IMR-90 (cell line): ENCODE data around the gene PALM2AKAP2. TPM values are rescaled to one million over a fixed set of nuclear protein-coding genes. Genes with fewer than 3 reads are reported as not detected.

Experiments
- ATAC-seq: fragments of 200-7000 bp; cut with Tn5 transposase; 2 replicates; pipeline ENCODE4 v1.9.1; 2020; ENCODE audit warnings: low read depth, mild to moderate bottlenecking, moderate library complexity
- BruUV-seq: library from RNA; stranded (reverse); fragments of 400-500 nt; replicated peaks from 2 replicates; lab custom pipeline; 2021; lab: Mats Ljungman, UMichigan
- CTCF ChIA-PET: fragments of 300-600 bp; formaldehyde crosslinking; extraction: SDS; loops from one replicate; lab custom pipeline; 2021; ENCODE audit warnings: antibody characterized with exemption; lab: Yijun Ruan, JAX
- POLR2A ChIA-PET: fragments of 300-600 bp; sonication (Branson Sonifier 250); formaldehyde crosslinking; loops from one replicate; lab custom pipeline; 2022; ENCODE audit warnings: antibody characterized with exemption; ENCODE audit not compliant: unreplicated experiment; lab: Charles Lee
- DNase-seq: peaks from one replicate; pipeline ENCODE4 v3.0.0; 2013
- H2AFZ ChIP-seq: replicated peaks from 2 replicates; pipeline ENCODE3; 2013; ENCODE audit warnings: low read length, mild to moderate bottlenecking; ENCODE audit not compliant: poor library complexity
- H2AK5ac ChIP-seq: 2 replicates; pipeline ENCODE4 v1.6.1; 2013; ENCODE audit warnings: low read depth, low read length, inconsistent platforms
- H2AK9ac ChIP-seq: replicated peaks from 2 replicates; pipeline ENCODE3; 2013; ENCODE audit warnings: mild to moderate bottlenecking, low read depth, low read length, moderate library complexity; ENCODE audit not compliant: poor library complexity
- H2BK120ac ChIP-seq: 2 replicates; pipeline ENCODE4 v1.6.1; 2013; ENCODE audit warnings: low read depth, low read length, inconsistent platforms
- H2BK15ac ChIP-seq: 3 replicates; pipeline ENCODE4 v1.6.1; 2013; ENCODE audit warnings: low read depth, low read length, inconsistent platforms
- H2BK20ac ChIP-seq: 2 replicates; pipeline ENCODE4 v1.6.1; 2013; ENCODE audit warnings: low read depth, mild to moderate bottlenecking, inconsistent platforms, low read length, moderate library complexity
- H2BK5ac ChIP-seq: 2 replicates; pipeline ENCODE4 v1.6.1; 2013; ENCODE audit warnings: mild to moderate bottlenecking, low read depth, low read length, inconsistent platforms; ENCODE audit not compliant: poor library complexity, severe bottlenecking
- H3K14ac ChIP-seq: replicated peaks from 2 replicates; pipeline ENCODE4 v1.6.1; 2013; ENCODE audit warnings: low read depth, low read length, inconsistent platforms
- H3K18ac ChIP-seq: 2 replicates; pipeline ENCODE4 v1.6.1; 2013; ENCODE audit warnings: low read depth, low read length, control low read depth
- H3K23ac ChIP-seq: 2 replicates; pipeline ENCODE4 v1.6.1; 2013; ENCODE audit warnings: low read depth, low read length, inconsistent platforms
- H3K27ac ChIP-seq: 2 replicates; pipeline ENCODE4 v1.5.1; 2013; ENCODE audit warnings: mild to moderate bottlenecking, control low read depth, low read length; ENCODE audit not compliant: insufficient read depth
- H3K27me3 ChIP-seq: 2 replicates; pipeline ENCODE4 v1.6.1; 2013; ENCODE audit warnings: low read length; ENCODE audit not compliant: control insufficient read depth, insufficient read depth
- H3K36me3 ChIP-seq: 2 replicates; pipeline ENCODE4 v1.6.1; 2013; ENCODE audit warnings: low read length, mixed read lengths; ENCODE audit not compliant: control insufficient read depth, insufficient read depth
- H3K4ac ChIP-seq: 2 replicates; pipeline ENCODE4 v1.6.1; 2013; ENCODE audit warnings: low read depth, low read length, inconsistent platforms
- H3K4me1 ChIP-seq: 2 replicates; pipeline ENCODE4 v1.6.1; 2013; ENCODE audit warnings: low read length, mixed read lengths; ENCODE audit not compliant: control insufficient read depth, insufficient read depth
- H3K4me2 ChIP-seq: 2 replicates; pipeline ENCODE4 v1.6.1; 2013; ENCODE audit warnings: low read depth, mild to moderate bottlenecking, control low read depth, low read length, moderate library complexity
- H3K4me3 ChIP-seq: 2 replicates; pipeline ENCODE4 v1.5.1; 2013; ENCODE audit warnings: low read depth, mild to moderate bottlenecking, control low read depth, low read length, moderate library complexity; ENCODE audit not compliant: insufficient read depth
- H3K56ac ChIP-seq: 2 replicates; pipeline ENCODE4 v1.6.1; 2013; ENCODE audit warnings: low read length, inconsistent platforms; ENCODE audit not compliant: insufficient read depth; ENCODE audit errors: extremely low read depth
- H3K79me1 ChIP-seq, 2 experiments: 2 replicates each; pipeline ENCODE4 v1.6.1; 2013; ENCODE audit warnings: low read length in 2 of 2, inconsistent platforms in 1 of 2, low read depth in 1 of 2
- H3K9ac ChIP-seq: 2 replicates; pipeline ENCODE4 v1.6.1; 2013; ENCODE audit warnings: low read depth, low read length, control low read depth
- H3K9me1 ChIP-seq: 2 replicates; pipeline ENCODE4 v1.6.1; 2013; ENCODE audit warnings: low read length, inconsistent platforms; ENCODE audit not compliant: insufficient read depth
- H3K9me3 ChIP-seq: 2 replicates; pipeline ENCODE4 v1.6.1; 2013; ENCODE audit warnings: low read length; ENCODE audit not compliant: control insufficient read depth, insufficient read depth
- H4K20me1 ChIP-seq: 2 replicates; pipeline ENCODE4 v1.6.1; 2013; ENCODE audit warnings: low read length, inconsistent platforms; ENCODE audit not compliant: insufficient read depth
- H4K5ac ChIP-seq: 2 replicates; pipeline ENCODE4 v1.6.1; 2013; ENCODE audit warnings: mild to moderate bottlenecking, low read depth, low read length, control low read depth
- H4K8ac ChIP-seq, 2 experiments: 2 replicates each; pipeline ENCODE4 v1.6.1; 2013; ENCODE audit warnings: low read depth in 2 of 2, low read length in 2 of 2, control low read depth in 1 of 2, inconsistent platforms in 1 of 2
- H4K91ac ChIP-seq: 2 replicates; pipeline ENCODE4 v1.6.1; 2013; ENCODE audit warnings: low read depth, low read length, inconsistent platforms; ENCODE audit not compliant: insufficient read depth
- BHLHE40 ChIP-seq: fragments of 150-350 bp; IDR thresholded peaks from 2 replicates; pipeline ENCODE4 v1.6.1; 2016; ENCODE audit warnings: mild to moderate bottlenecking, low read depth, low read length
- CTCF ChIP-seq: conservative IDR thresholded peaks from 2 replicates; pipeline ENCODE4 v1.5.1; 2012; ENCODE audit warnings: mild to moderate bottlenecking, low read depth, low read length, improper control_type of control experiment
- ELK1 ChIP-seq: fragments of 150-350 bp; IDR thresholded peaks from 2 replicates; pipeline ENCODE4 v1.6.1; 2016; ENCODE audit warnings: low read depth, mild to moderate bottlenecking, low read length, moderate library complexity, borderline replicate concordance
- FOS ChIP-seq: fragments of 150-350 bp; IDR thresholded peaks from 2 replicates; pipeline ENCODE4 v1.6.1; 2016; ENCODE audit warnings: low read depth, low read length
- RFX5 ChIP-seq: IDR thresholded peaks from 2 replicates; pipeline ENCODE4 v1.8.0; 2012; ENCODE audit warnings: low read depth, mild to moderate bottlenecking, low read length, moderate library complexity
- SMC3 ChIP-seq: fragments of 150-350 bp; IDR thresholded peaks from 2 replicates; pipeline ENCODE4 v1.6.1; 2016; ENCODE audit warnings: low read depth, mild to moderate bottlenecking, antibody characterized with exemption, low read length, moderate library complexity
- USF2 ChIP-seq: fragments of 150-350 bp; IDR thresholded peaks from 2 replicates; pipeline ENCODE4 v1.6.1; 2017; ENCODE audit warnings: mild to moderate bottlenecking, antibody characterized with exemption, low read length, low read depth
- dilution Hi-C: fragments of 300-500 bp; cut with HindIII; formaldehyde crosslinking; loops from one replicate; pipeline ENCODE4 v1.14.3; 2018; ENCODE audit warnings: low sequenced_read_pairs; ENCODE audit not compliant: unreplicated experiment
- in situ Hi-C: fragments of 300-500 bp; cut with MboI; formaldehyde crosslinking; loops from 3 replicates; pipeline ENCODE4 v1.14.3; 2019; ENCODE audit warnings: low sequenced_read_pairs, inconsistent platforms, mixed read lengths
- intact Hi-C: fragments of 100-400 bp; cut with micrococcal nuclease; formaldehyde crosslinking; loops from 2 replicates; pipeline ENCODE4 v1.10.0; 2022
- polyA plus RNA-seq, 3 experiments: library from polyadenylated mRNA; depleted of rRNA; stranded (reverse); fragments of >200 nt; gene quantifications; 2 replicates each; pipeline ENCODE4 v1.2.3, GENCODE V29; 2012; ENCODE audit warnings: low replicate concordance in 1 of 3
- total RNA-seq: library from RNA; depleted of rRNA; stranded (reverse); fragments of >200 nt; gene quantifications from 2 replicates; pipeline ENCODE4 v1.2.3, GENCODE V29; 2012

The PALM2AKAP2 gene
- total and polyA plus RNA-seq, 2 of the 4 experiments (the other 2 are of a cell fraction) = 3.2 to 14.2 TPM

- H3K27me3 ChIP-seq = no peaks in the 10 kb centered on the region
- peaks cover 1% of the 10 kb centered on the region; the same call in 1 of the 2 replicates for H3K36me3 ChIP-seq
- H2BK5ac ChIP-seq = peak overlapping the region; percentile 31
- intact Hi-C loops = loop anchor here (5.0 kb wide), 3 partner anchors 63 to 337 kb away; no protein-coding TSS in a partner anchor
- peak overlapping the region; percentile 90 for H3K23ac ChIP-seq
- H3K27ac ChIP-seq = 0 out of 2 replicates have a peak overlapping the region, but pooled peaks have one; percentile 32
- peak overlapping the region; percentile 8 to 73 for H4K8ac ChIP-seq
- DNase-seq = peak; percentile 67
- peak overlapping the region; percentile 10; the same call in 1 of the 2 replicates for H3K18ac ChIP-seq
- peak overlapping the region; percentile 65 for H3K4me2 ChIP-seq
- CTCF ChIA-PET = interaction anchor here (1.1 to 1.4 kb wide), 2 partner anchors 38 to 64 kb away, joined by 3 read pairs; no protein-coding TSS in a partner anchor
- POLR2A ChIA-PET = interaction anchor here (0.5 kb wide), 1 partner anchor 170 kb away, joined by 11 read pairs; no protein-coding TSS in a partner anchor
- peak overlapping the region; percentile 56; the same call in 1 of the 2 replicates for H4K5ac ChIP-seq
- no peak overlapping the region for H3K4me3 ChIP-seq
- dilution Hi-C loops = no loop called here
- peak overlapping the region; percentile 70; the same call in 2 of the 3 replicates for H2BK15ac ChIP-seq
- peak overlapping the region; percentile 95; the same call in 1 of the 2 replicates for H2AK5ac ChIP-seq
- no peak for TF ChIP-seq SMC3
- TF ChIP-seq CTCF = no peak
- TF ChIP-seq BHLHE40 = no peak
- TF ChIP-seq USF2 = no peak
- peak; percentile 48 for TF ChIP-seq FOS
- TF ChIP-seq ELK1 = no peak
- no peak for TF ChIP-seq RFX5
- H2BK20ac ChIP-seq = peak overlapping the region; percentile 92
- peaks cover 41% of the 10 kb centered on the region for H3K9me1 ChIP-seq
- H3K9me3 ChIP-seq = no peaks in the 10 kb centered on the region
- peak overlapping the region; percentile 82 for H2BK120ac ChIP-seq
- peaks cover 24 to 72% of the 10 kb centered on the region in 2 experiments for H3K79me1 ChIP-seq
- no TSS peak for BruUV-seq
- ATAC-seq = peak; percentile 13; the same call in 1 of the 2 replicates
- no peak overlapping the region for H3K56ac ChIP-seq
- no peak overlapping the region for H3K9ac ChIP-seq
- H2AK9ac ChIP-seq = no peak overlapping the region
- peaks cover 20% of the 10 kb centered on the region for H3K4me1 ChIP-seq
- peak overlapping the region; percentile 77 for H3K14ac ChIP-seq
- peak overlapping the region; percentile 71 for H4K91ac ChIP-seq
- no peaks in the 10 kb centered on the region for H4K20me1 ChIP-seq
- no peak overlapping the region for H2AFZ ChIP-seq
- H3K4ac ChIP-seq = peak overlapping the region; percentile 82
- in situ Hi-C loops = no loop called here
These were observed 35.5 kb downstream of the PALM2AKAP2 start for GRCh38 chr9:109815366-109815947.
